Measurements from ENCODE around the gene GHR. TPM values are rescaled to one million over a fixed set of nuclear protein-coding genes. Genes with fewer than 3 reads are reported as not detected.
A peak's percentile ranks its signal among the peaks of the same experiment; 100 is the strongest.

GHR gene
- 10 to 100 TPM; 10.9 to 14.9 (median 14.2) TPM for total RNA-seq

- intact Hi-C loops (cut with DNase I): loop anchor here (5.0 to 10.0 kb wide), 2 partner anchors 159 to 341 kb away; no protein-coding TSS in a partner anchor
- Histone ChIP-seq H3K27me3 (no peaks in the 10 kb centered on the region), H3K4me1 (peaks cover 0 to 17% of the 10 kb centered on the region in 2 donors), H3K27ac (peak within 1 kb of the TSS; percentile 52 to 71 (median 70)), H3K4me3 (replicated peaks in 1 of 3) (peak within 1 kb of the TSS; percentile 42 to 63 (median 52)), H3K9me3 (no peaks in the 10 kb centered on the region), H3K36me3 (no peaks in the 10 kb centered on the region)
- WGBS, 2 donors: 1 to 3% methylated on average over 30 of the region's 60 CpGs
- peak in 1 of 2 donors; percentile 39 for TF ChIP-seq POLR2A (IDR thresholded peaks at IDR 0.05)
- TF ChIP-seq, protein P1, sequence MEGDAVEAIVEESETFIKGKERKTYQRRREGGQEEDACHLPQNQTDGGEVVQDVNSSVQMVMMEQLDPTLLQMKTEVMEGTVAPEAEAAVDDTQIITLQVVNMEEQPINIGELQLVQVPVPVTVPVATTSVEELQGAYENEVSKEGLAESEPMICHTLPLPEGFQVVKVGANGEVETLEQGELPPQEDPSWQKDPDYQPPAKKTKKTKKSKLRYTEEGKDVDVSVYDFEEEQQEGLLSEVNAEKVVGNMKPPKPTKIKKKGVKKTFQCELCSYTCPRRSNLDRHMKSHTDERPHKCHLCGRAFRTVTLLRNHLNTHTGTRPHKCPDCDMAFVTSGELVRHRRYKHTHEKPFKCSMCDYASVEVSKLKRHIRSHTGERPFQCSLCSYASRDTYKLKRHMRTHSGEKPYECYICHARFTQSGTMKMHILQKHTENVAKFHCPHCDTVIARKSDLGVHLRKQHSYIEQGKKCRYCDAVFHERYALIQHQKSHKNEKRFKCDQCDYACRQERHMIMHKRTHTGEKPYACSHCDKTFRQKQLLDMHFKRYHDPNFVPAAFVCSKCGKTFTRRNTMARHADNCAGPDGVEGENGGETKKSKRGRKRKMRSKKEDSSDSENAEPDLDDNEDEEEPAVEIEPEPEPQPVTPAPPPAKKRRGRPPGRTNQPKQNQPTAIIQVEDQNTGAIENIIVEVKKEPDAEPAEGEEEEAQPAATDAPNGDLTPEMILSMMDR (IDR thresholded peaks at IDR 0.05): peak; percentile 65 to 87 (median 80)
- DNase-seq: peak; percentile 85 to 88
Observed at GRCh38 chr5:42423285-42424165, at the start of gene GHR. GHR (plus strand) TSS chr5:42423439; CDS start chr5:42565875, 142,436 bp downstream.

DNA sequence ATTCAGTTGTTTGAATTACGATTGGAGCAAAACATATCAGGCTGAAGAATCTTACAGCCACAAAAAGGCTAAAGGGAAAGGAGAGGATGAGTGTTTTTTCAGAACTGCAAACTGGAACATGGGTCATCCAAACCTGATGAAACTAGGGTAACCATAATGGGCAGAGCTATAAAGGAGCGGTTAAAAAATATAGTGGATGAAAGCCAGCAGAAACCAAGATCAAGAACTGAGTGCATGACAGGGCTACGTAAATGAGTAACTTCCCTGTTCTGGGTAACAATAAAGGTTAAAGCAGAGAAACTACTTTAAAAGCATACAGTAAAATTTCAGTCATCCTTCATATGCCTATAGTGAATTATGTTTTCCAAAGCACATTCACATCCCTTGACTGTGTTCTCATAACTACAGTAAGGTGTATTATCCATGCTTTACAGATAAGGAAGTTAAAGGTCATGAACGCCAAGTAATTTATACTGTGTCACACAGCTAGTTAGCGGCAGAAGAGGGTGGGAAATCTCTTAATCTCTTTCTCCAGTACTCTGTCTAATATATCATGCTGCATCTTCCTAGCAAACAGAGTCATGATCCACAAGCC, 48.5 kb upstream of the GHR start:
- no peaks in the 10 kb centered on the region for H3K9me3 ChIP-seq
- no peaks in the 10 kb centered on the region for H3K36me3 ChIP-seq
- H3K27me3 ChIP-seq: no peaks in the 10 kb centered on the region
- no peak overlapping the region for H3K4me3 ChIP-seq (replicated peaks in 1 of 3)
- no peak for DNase-seq
- intact Hi-C loops (cut with DNase I): no loop called here
- 80 to 90% methylated on average over 5 of the region's 5 CpGs for WGBS, 2 donors
- TF ChIP-seq POLR2A (IDR thresholded peaks at IDR 0.05): no peak
- TF ChIP-seq, protein P1 (IDR thresholded peaks at IDR 0.05): no peak
- no peaks in the 10 kb centered on the region for H3K4me1 ChIP-seq
- no peak overlapping the region for H3K27ac ChIP-seq

DNA sequence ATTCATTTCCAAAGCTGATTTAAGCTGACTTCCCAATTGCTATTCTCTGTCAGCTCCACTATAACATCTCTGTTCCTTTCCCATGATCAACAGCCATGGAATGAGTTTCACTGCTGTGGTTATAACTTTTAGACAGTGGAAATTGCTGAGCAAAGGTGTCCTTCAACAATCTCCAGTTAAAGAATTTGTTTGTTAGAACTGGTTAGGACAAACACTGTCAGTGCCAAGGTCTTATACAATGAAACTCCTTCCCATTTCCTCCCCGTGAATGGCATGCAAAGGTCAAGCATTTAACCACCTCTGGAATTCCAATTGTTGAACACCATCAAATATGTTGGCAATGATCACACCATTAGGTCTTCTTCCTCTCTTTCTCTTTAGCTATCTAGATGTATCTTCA, 45.7 kb upstream of the GHR start:
- intact Hi-C loops (cut with DNase I): no loop called here
- Histone ChIP-seq H3K27me3 (no peaks in the 10 kb centered on the region), H3K27ac (no peak overlapping the region), H3K4me1 (no peaks in the 10 kb centered on the region), H3K36me3 (no peaks in the 10 kb centered on the region), H3K9me3 (no peaks in the 10 kb centered on the region), H3K4me3 (replicated peaks in 1 of 3) (no peak overlapping the region)
- no peak for DNase-seq
- TF ChIP-seq POLR2A (IDR thresholded peaks at IDR 0.05): no peak
- TF ChIP-seq, protein P1 (IDR thresholded peaks at IDR 0.05): no peak
- 23 to 25% methylated on average over 1 of the region's 1 CpG for WGBS, 2 donors

GRCh38 chr5:42381973-42382372, 41.3 kb upstream of the GHR start:
- Histone ChIP-seq H3K4me1 (no peaks in the 10 kb centered on the region), H3K9me3 (no peaks in the 10 kb centered on the region), H3K27ac (no peak overlapping the region), H3K36me3 (no peaks in the 10 kb centered on the region), H3K4me3 (replicated peaks in 1 of 3) (no peak overlapping the region), H3K27me3 (no peaks in the 10 kb centered on the region)
- WGBS, 2 donors: 96 to 98% methylated on average over 2 of the region's 2 CpGs
- TF ChIP-seq POLR2A (IDR thresholded peaks at IDR 0.05): no peak
- TF ChIP-seq, protein P1 (IDR thresholded peaks at IDR 0.05): no peak
- intact Hi-C loops (cut with DNase I): no loop called here
- DNase-seq: no peak

- intact Hi-C loops (cut with DNase I): no loop called here
- no peak for TF ChIP-seq POLR2A (IDR thresholded peaks at IDR 0.05)
- TF ChIP-seq, protein P1 (IDR thresholded peaks at IDR 0.05): no peak
- no peaks in the 10 kb centered on the region for H3K9me3 ChIP-seq
- no peaks in the 10 kb centered on the region for H3K36me3 ChIP-seq
- no peaks in the 10 kb centered on the region for H3K27me3 ChIP-seq
- 79 to 81% methylated on average over 2 of the region's 2 CpGs for WGBS, 2 donors
- no peak for DNase-seq
- H3K4me1 ChIP-seq: no peaks in the 10 kb centered on the region
- H3K27ac ChIP-seq: no peak overlapping the region
- no peak overlapping the region for H3K4me3 ChIP-seq (replicated peaks in 1 of 3)
Observed at GRCh38 chr5:42387563-42387962, 35.7 kb upstream of the GHR start.
